Parathyroid adenoma (tissue), 2 donors: ENCODE measurements around the gene EIF2B4.

Experiments
- H2AFZ ChIP-seq: fragments of 300-600 bp; sonication (generic); one replicate; pipeline ENCODE4 v1.7.0; 2017; ENCODE audit warnings: antibody characterized with exemption, mild to moderate bottlenecking
- H3K27ac ChIP-seq: fragments of 300-600 bp; sonication (generic); one replicate; pipeline ENCODE4 v1.7.0; 2017
- H3K27me3 ChIP-seq: fragments of 300-600 bp; sonication (generic); one replicate; pipeline ENCODE4 v1.7.0; 2017; ENCODE audit warnings: low read length; ENCODE audit not compliant: control insufficient read depth, insufficient read depth
- H3K36me3 ChIP-seq: fragments of 300-600 bp; sonication (generic); one replicate; pipeline ENCODE4 v1.7.0; 2017; ENCODE audit warnings: low read length; ENCODE audit not compliant: control insufficient read depth, insufficient read depth
- H3K4me1 ChIP-seq: fragments of 300-600 bp; sonication (generic); one replicate; pipeline ENCODE4 v1.7.0; 2017; ENCODE audit warnings: control low read depth
- H3K4me2 ChIP-seq: fragments of 300-600 bp; sonication (generic); one replicate; pipeline ENCODE4 v1.7.0; 2017; ENCODE audit warnings: low read length
- H3K4me3 ChIP-seq: fragments of 300-600 bp; sonication (generic); one replicate; pipeline ENCODE4 v1.7.0; 2017; ENCODE audit warnings: low read depth, low read length
- H3K79me2 ChIP-seq: fragments of 300-600 bp; sonication (generic); one replicate; pipeline ENCODE4 v1.7.0; 2017; ENCODE audit warnings: control low read depth
- H3K9ac ChIP-seq: fragments of 300-600 bp; sonication (generic); one replicate; pipeline ENCODE4 v1.7.0; 2017; ENCODE audit warnings: mild to moderate bottlenecking
- H3K9me3 ChIP-seq: fragments of 300-600 bp; sonication (generic); one replicate; pipeline ENCODE4 v1.7.0; 2017; ENCODE audit warnings: low read length; ENCODE audit not compliant: control insufficient read depth
- CTCF ChIP-seq: fragments of 300-600 bp; sonication (generic); IDR thresholded peaks from one replicate; pipeline ENCODE4 v1.7.0; 2017; ENCODE audit warnings: antibody characterized with exemption, mild to moderate bottlenecking
- donor health status: primary hyperparathyroidism.

EIF2B4 gene

GRCh38 chr2:27377618-27378095 lies 7.5 kb upstream of the EIF2B4 start:
- Histone ChIP-seq H3K4me2 (no peak overlapping the region), H3K79me2 (peaks cover 15% of the 10 kb centered on the region), H3K4me3 (no peak overlapping the region), H3K9ac (no peak overlapping the region), H3K4me1 (peaks cover 6% of the 10 kb centered on the region), H3K27ac (no peak overlapping the region), H3K36me3 (no peaks in the 10 kb centered on the region), H2AFZ (no peak overlapping the region), H3K9me3 (no peaks in the 10 kb centered on the region), H3K27me3 (no peaks in the 10 kb centered on the region)
- no peak for TF ChIP-seq CTCF

GRCh38 chr2:27376866-27377617 lies 6.9 kb upstream of the EIF2B4 start:
- Histone ChIP-seq H2AFZ (no peak overlapping the region), H3K27ac (no peak overlapping the region), H3K9me3 (no peaks in the 10 kb centered on the region), H3K9ac (no peak overlapping the region), H3K4me1 (peaks cover 6% of the 10 kb centered on the region), H3K27me3 (no peaks in the 10 kb centered on the region), H3K4me2 (no peak overlapping the region), H3K36me3 (no peaks in the 10 kb centered on the region), H3K4me3 (no peak overlapping the region), H3K79me2 (peaks cover 21% of the 10 kb centered on the region)
- no peak for TF ChIP-seq CTCF

- Histone ChIP-seq H3K36me3 (no peaks in the 10 kb centered on the region), H3K9ac (no peak overlapping the region), H3K4me3 (no peak overlapping the region), H3K4me2 (no peak overlapping the region), H3K27ac (no peak overlapping the region), H3K79me2 (peaks cover 24% of the 10 kb centered on the region), H3K27me3 (no peaks in the 10 kb centered on the region), H3K9me3 (no peaks in the 10 kb centered on the region), H2AFZ (no peak overlapping the region), H3K4me1 (peaks cover 6% of the 10 kb centered on the region)
- TF ChIP-seq CTCF: no peak
Measured at GRCh38 chr2:27376151-27376865, 6.2 kb upstream of the EIF2B4 start.

- peaks cover 6% of the 10 kb centered on the region for H3K4me1 ChIP-seq
- no peak for TF ChIP-seq CTCF
- H3K27me3 ChIP-seq: no peaks in the 10 kb centered on the region
- no peak overlapping the region for H3K4me3 ChIP-seq
- peaks cover 27% of the 10 kb centered on the region for H3K79me2 ChIP-seq
- no peak overlapping the region for H3K9ac ChIP-seq
- no peak overlapping the region for H2AFZ ChIP-seq
- no peak overlapping the region for H3K4me2 ChIP-seq
- no peaks in the 10 kb centered on the region for H3K9me3 ChIP-seq
- H3K27ac ChIP-seq: no peak overlapping the region
- no peaks in the 10 kb centered on the region for H3K36me3 ChIP-seq
Measured at GRCh38 chr2:27375513-27376099, 5.5 kb upstream of the EIF2B4 start.
